Spleen (tissue), 7 donors: ENCODE results near the gene PHLPP2.

ENCODE experiments used
- POLR2A ChIP-seq, 3 donors: fragments of 450-650 bp; IDR thresholded peaks; one replicate each; pipeline ENCODE4 v1.5.1; 2017; ENCODE audit warnings: antibody characterized with exemption in 3 of 3, mild to moderate bottlenecking in 1 of 3
- TF ChIP-seq, protein P1 (sequence below), 11 experiments: fragments of 200-600 bp in 7 of 11; fragments of 450-650 bp in 4 of 11; sonication (generic) in 4 of 11; IDR thresholded peaks in 8 of 11; conservative IDR thresholded peaks in 3 of 11; 1 replicate in 7 of 11; 2 replicates in 4 of 11; pipeline versions ENCODE4 v1.4.0 to v1.8.0; 2016 to 2021; ENCODE audit warnings: antibody characterized with exemption in 11 of 11, inconsistent platforms in 4 of 11, mild to moderate bottlenecking in 1 of 11
- donor health status: DM: no; HTN: no; CAD: no; lungs with moderate emphysema.
- donor health status: DM: no; HTN: no; CAD: no.
- donor health status: DM: no; HTN: no; CAD: no.

DNA sequence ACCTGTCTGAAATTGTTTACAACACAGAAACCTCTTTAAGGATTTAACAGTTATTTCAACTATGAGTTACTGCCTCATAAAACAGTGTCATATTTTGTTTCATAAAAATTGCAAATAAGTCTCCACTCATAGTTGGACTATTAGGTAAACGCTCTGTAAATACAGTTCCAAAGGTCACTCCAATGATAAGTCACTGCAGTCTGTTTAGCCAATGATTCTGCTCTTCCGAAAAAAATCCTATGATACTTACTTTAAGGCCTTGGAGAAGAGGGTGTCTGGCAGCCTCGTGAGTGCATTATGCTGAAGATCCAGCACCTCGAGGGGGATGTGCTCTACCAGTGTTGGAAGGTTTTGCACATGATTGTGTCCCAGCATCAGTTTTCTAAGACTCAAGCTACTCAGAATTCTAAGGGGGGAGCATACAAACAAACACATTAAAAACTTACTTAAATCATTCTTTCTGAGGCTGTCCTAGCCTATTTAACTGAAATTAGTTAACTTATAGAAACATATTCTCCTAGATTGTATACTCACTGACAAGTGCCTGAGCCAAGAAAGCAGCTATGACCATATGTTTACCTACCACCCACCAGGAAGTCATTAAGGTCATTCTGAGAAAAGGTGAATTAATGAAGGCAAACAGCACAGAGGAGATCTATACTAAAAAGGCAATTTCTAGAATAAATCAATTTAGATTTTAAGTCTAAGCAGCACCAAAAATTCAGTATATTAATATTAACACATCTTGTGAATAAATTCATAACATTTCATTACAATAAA is 57.4 kb downstream of the PHLPP2 start:
- TF ChIP-seq, protein P1, sequence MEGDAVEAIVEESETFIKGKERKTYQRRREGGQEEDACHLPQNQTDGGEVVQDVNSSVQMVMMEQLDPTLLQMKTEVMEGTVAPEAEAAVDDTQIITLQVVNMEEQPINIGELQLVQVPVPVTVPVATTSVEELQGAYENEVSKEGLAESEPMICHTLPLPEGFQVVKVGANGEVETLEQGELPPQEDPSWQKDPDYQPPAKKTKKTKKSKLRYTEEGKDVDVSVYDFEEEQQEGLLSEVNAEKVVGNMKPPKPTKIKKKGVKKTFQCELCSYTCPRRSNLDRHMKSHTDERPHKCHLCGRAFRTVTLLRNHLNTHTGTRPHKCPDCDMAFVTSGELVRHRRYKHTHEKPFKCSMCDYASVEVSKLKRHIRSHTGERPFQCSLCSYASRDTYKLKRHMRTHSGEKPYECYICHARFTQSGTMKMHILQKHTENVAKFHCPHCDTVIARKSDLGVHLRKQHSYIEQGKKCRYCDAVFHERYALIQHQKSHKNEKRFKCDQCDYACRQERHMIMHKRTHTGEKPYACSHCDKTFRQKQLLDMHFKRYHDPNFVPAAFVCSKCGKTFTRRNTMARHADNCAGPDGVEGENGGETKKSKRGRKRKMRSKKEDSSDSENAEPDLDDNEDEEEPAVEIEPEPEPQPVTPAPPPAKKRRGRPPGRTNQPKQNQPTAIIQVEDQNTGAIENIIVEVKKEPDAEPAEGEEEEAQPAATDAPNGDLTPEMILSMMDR (IDR thresholded peaks at IDR 0.05 in 8 of 11, conservative IDR thresholded peaks at IDR 0.05 in 3 of 11), result no peak
- no peak for TF ChIP-seq POLR2A (IDR thresholded peaks at IDR 0.05)
